ENCODE data around the gene TMEM229A.
"Not testable (repeated sequence)": the region's sequence is repeated elsewhere in the genome, so short reads cannot be mapped to it uniquely, and the experiment has no call there.

Gene TMEM229A

GRCh38 chr7:124032369-124033094 lies at the start of gene TMEM229A:
Gene TMEM229A (minus strand): TSS chr7:124033067. CDS start chr7:124033003, 64 bp downstream.
- no peak for DNase-seq (ENCODE audit: low read depth)

DNA sequence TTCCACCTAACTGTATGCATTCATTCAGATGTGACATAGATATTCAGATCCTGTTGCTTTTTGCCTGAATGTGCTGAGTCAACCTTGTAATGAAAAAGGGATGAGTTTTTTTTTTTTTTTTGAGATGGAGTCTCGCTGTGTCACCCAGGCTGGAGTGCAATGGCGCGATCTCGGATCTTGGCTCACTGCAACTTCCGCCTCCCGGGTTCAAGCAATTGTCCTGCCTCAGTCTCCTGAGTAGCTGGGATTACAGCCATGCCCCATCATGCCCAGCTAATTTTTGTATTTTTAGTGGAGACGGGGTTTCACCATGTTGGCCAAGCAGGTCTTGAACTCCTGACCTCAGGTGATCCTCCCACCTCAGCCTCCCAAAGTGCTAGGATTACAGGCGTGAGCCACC lies 49.4 kb upstream of the TMEM229A start:
- not testable (repeated sequence) for DNase-seq (ENCODE audit: low read depth)

DNA sequence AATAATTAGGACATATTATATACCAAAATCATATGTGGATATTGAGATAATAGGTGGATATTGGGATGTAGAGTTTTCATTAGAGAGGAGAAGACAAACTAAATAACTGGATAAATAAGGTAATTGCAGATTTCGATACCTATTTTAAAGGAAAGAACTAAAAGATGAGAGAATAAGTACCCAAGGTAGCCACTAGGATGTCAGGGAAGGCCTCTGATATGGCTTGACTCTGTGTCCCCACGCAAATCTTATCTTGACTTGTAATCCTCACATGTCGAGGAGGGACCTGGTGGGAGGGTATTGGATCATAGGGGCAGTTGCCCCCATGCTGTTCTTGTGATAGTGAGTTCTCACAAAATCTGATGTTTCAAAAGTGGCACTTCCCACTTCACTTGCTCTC lies 44.7 kb upstream of the TMEM229A start:
- DNase-seq (ENCODE audit: low read depth) = no peak

GRCh38 chr7:124076841-124077240 lies 44.0 kb upstream of the TMEM229A start:
- no peak for DNase-seq (ENCODE audit: low read depth)

- no peak for DNase-seq (ENCODE audit: low read depth)
Measured at GRCh38 chr7:124074007-124074406, 41.1 kb upstream of the TMEM229A start.

GRCh38 chr7:124073310-124073645 lies 40.4 kb upstream of the TMEM229A start:
- no peak for DNase-seq (ENCODE audit: low read depth)

DNA sequence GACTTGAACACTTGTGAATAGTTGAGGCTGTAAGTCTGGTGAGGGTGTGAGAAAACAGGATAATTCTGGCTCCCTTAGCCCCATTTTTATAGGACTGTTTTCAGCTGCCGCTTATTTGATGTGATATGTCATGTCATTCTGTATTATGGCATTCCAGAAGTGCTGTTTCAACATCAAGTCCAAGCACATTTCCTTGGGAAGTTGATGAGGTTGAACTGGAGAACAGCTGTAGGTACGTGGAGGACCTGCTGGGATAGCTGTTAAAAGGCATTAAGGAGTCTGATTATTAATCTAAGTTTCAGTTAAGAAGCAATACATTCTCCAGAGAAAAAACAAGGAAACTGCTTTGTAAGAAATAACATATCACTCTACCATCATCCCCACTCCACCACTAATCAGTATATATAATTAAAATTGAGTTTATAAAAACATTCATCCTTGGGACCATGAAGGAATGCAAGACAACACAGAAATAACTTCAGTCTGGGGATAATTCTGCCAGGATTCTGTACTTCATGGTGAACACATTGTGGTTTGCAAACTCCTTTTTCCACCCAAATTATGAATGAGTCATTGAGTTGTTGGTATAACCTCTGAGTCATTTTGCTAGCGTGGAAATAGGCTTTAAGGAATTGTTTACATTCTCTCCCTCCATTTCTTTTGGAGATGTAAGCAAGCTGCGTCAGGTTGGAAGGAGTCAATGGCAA lies 39.9 kb upstream of the TMEM229A start:
- peak; percentile 16 for DNase-seq (ENCODE audit: low read depth)

GRCh38 chr7:124071843-124072242 lies 39.0 kb upstream of the TMEM229A start:
- DNase-seq (ENCODE audit: low read depth) = no peak

DNA sequence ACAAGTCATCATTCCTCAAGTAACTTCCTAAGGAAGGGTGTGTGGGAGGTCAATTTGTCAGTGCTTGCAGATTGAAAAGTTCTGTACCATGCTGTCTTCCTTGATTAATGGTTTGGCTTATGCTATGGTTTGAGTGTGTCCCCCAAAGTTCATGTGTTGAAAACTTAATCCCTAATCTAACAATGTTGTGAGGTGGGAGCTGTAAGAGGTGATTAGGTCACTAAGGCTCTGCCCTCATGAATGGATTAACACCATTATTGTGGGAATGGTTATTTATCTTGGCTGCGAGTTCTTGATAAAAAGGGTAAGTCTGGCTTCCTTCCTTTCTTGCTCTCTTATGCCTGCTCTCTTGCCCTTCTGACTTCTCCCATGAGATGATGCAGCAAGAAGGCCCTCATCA lies 29.3 kb upstream of the TMEM229A start:
- DNase-seq (ENCODE audit: low read depth) = no peak

DNA sequence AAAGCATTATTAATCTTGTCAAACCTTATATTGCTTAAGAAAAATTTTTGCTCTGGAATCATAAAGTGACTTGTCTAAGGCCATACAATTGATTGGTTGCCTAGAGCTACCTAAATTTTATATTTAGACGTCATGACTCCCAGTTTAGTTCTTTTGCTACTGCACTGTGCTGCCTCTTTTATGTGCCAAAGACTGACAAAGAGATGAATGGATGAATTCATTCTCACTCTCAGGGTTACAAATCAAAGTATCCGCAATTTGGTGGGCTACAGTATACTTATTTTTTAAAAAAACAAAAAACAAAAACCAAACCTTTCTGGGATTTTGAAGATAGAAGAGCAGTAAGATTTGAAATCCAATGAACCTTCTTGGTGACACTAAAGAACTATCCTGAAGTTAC lies 27.7 kb upstream of the TMEM229A start:
- DNase-seq (ENCODE audit: low read depth) = no peak

DNA sequence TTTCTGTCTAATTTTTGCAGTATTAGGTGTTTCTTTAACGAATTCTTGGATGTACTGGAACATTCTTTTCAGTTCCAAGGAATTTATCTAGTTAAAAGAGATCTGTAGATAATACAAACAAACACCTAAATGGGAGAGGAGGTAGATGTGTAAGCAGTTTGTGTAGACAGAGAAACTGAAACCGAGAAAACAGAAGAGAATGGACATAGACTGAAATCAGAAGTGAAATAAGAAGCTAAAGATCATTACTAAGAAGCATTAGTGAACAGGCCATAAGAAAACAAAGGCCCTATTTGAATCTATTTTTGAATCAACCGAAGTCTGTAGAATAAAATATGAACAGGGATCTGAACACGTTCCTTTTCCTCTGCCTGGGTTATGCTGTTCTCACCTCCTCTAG lies 26.5 kb upstream of the TMEM229A start:
- no peak for DNase-seq (ENCODE audit: low read depth)

GRCh38 chr7:124058515-124058914 lies 25.6 kb upstream of the TMEM229A start:
- no peak for DNase-seq (ENCODE audit: low read depth)

GRCh38 chr7:124057872-124058271 lies 25.0 kb upstream of the TMEM229A start:
- DNase-seq (ENCODE audit: low read depth) = no peak

DNA sequence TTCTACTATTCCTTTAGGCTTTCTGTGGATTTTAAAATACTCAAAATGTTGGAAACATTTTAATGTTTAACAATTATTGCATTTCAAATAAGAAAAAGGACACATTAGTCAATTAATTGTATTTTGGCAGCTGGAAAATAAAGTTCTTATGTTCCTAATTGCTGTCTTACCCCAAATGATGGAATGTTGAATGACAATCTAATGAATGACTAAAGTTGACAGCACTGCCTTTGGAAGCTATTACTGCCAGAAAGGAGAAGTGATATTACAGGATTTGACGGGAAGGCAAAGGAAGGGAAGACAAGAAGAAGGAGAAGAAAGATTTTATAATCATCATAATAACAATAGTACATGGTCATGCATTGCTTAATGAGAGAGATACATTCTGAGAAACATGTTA lies 23.4 kb upstream of the TMEM229A start:
- no peak for DNase-seq (ENCODE audit: low read depth)

DNA sequence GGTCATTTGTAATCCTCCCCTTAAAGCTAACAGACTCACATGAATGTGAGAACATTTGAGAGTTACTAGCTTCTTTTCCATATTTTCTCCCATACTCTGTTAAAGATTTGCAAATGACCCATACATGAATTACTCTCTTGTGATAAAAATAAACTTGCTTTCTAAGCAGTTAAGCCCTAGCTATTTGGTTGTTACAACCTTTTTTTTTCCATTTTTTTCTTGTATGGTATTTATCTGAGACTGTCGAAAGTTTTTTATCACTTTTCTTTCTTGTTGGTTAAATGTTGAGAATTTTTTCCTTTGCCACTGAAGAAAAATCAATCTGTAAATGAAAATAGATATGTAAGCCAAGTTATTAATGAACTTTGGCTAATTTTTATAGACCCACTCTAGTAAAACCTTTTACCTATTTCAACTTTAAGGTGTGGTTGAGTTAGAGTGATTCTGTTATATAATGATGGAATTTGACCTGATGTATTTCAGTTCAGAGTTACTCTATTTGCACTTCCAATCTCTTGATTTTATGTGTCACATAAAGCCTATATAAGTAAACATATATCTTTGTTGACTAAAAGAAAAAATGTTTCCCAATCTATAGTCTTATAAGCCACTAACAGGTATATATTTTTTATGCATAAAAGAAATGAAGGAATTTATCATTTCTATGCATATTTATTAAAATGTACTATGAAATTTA lies 19.0 kb upstream of the TMEM229A start:
- no peak for DNase-seq (ENCODE audit: low read depth)

- no peak for DNase-seq (ENCODE audit: low read depth)
Measured at GRCh38 chr7:124042826-124043225, 10.0 kb upstream of the TMEM229A start.

GRCh38 chr7:124041439-124041838 lies 8.6 kb upstream of the TMEM229A start:
- DNase-seq (ENCODE audit: low read depth) = no peak

DNA sequence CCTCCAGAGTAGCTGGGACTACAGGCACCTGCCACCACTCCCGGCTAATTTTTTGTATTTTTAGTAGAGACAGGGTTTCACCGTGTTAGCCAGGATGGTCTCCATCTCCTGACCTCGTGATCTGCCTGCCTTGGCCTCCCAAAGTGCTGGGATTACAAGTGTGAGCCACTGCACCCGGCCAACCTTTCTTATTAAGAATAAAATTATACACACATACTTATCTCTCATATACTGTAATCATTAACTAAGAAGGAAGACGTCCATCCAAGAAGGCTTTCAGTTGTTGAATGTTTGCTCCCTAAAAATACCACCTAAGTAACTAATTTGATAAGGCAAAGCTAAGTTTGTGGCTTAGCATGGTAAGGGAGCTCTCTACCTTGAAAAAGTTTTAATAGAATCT lies 5.0 kb upstream of the TMEM229A start:
- DNase-seq (ENCODE audit: low read depth) = not testable (repeated sequence)

DNA sequence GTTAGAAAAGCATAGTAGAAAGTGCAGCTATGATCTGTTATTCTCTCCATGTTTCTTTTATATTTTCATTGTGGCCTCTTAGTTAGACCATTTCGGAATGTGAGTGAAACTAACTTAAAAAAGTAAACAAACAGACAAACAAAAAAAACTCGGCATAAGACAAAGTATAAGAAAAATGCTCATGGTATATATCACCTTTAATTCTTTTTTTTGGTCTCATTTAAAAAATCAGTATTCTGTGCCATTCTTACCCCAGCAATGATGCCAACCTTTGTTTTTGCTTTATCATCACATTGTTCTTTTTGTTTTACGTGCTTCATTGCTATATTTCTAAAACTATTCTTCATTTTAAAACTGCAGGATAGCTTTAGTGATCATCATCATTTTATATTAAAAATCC lies 2.8 kb upstream of the TMEM229A start:
- no peak for DNase-seq (ENCODE audit: low read depth)

DNA sequence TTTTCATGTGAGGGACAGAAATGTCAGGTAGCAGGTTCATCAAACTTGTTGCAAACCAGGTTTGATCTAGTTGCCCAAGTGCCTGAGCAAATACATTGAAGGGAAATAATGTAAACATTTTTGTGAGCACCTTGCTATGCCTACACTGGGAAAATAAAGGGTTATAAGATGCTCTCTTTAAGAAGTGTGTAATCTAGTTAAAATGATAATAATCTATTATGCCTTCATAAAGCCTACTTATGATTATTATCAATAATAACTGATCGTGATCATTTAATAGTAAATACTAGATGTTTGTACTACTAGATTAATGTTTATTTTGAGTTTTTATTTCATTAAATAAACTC lies 1.9 kb upstream of the TMEM229A start:
- DNase-seq (ENCODE audit: low read depth) = no peak

DNA sequence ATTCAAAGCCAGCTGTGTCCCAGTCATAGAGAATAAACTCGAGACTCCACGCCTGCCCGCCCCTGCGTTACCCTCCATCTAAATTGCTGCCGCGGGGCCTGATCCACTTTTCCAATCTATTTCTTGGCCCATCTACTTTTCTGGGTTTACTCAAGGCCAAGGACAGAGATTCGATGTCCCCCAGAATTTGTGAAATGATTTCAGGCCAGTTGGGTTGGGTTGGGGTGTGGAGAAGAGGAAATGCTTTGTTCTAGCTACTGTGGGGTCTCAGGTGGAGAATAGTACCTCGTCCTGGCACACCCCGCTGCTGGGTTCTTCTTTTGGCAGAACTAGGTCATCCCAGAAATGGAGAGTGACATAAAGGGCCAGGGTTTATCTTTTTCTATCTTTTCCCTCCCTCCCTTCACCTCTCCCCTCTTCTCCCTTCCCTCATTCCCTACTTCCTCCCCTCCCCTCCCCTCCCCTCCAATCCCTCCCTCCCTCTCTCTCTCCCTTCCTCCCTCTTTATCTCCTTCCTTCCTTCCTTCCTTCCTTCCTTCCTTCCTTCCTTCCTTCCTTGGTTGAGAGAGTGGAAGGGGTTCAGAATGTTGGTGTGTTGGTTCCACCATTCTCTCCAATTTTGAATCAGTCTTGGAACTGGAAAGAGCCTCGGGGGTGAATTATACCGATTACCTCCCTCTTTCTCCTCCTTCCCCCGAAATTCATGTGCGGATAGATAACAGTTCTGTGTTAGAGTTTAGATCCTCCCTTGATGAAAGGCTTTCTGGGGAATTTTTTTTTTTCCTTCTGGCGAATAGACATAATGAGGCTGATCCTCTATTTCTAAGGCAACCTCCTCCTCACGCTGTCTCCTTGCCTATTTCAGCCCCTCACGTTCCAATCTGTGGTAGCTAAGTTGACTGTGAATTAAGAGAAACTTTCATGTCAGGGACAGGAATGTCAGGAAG lies 1.2 kb upstream of the TMEM229A start:
- DNase-seq (ENCODE audit: low read depth) = no peak

GRCh38 chr7:124033095-124033806 lies 384 bp upstream of the TMEM229A start:
- no peak for DNase-seq (ENCODE audit: low read depth)

Data from fibroblast of the conjunctiva (primary cell).